Ishikawa (cell line): Measurements from ENCODE around the gene ZNF853.

Experiments used
- EGR1 ChIP-seq: IDR thresholded peaks from 2 replicates; pipeline ENCODE4 v1.6.1; 2012
- EP300 ChIP-seq: IDR thresholded peaks from 2 replicates; pipeline ENCODE4 v1.6.1; 2012; ENCODE audit warnings: borderline replicate concordance
- FOXM1 ChIP-seq: IDR thresholded peaks from 2 replicates; pipeline ENCODE4 v1.6.1; 2012; ENCODE audit warnings: low read depth, borderline replicate concordance
- ZBTB7A ChIP-seq: IDR thresholded peaks from 2 replicates; pipeline ENCODE4 v1.6.1; 2012; ENCODE audit warnings: low read depth
- TF ChIP-seq, protein P1 (sequence below): IDR thresholded peaks from 2 replicates; pipeline ENCODE4 v1.6.1; 2012
- TF ChIP-seq, protein P2 (sequence below): IDR thresholded peaks from 2 replicates; pipeline ENCODE4 v1.6.1; 2012; ENCODE audit warnings: low read depth, mild to moderate bottlenecking

DNA sequence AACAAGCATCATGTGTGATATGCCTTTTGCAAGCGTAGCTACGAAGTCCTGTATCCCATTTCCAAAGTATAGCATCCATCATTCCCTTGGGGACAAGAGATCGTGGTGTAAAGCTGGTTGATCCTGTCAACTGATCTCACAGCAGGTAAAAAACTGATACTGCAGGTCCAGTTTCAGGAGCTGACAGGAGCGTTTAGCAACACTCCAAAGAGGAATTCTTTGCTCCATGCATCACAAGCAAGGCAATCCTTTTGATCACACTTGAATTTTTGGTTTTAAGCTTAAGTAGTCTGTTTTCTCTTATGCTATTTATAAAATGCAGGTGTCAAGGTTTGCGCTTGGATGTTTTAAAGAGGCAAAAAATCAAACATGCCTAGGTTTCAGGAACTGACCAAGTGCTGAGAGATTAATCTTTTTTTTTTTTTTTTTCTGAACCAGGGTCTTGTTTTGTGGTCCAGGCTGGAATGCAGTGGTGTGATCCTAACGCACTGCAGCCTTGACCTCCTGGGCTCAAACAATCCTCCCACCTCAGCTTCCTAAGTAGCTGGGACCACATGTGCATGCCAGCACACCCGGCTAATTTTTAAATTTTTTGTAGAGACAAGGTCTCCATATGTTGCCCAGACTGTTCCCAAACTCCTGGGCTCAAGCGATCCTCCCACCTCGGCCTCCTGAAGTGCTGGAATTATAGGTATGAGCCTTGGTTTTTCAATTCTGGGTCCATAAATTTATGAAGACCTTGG, 40.0 kb upstream of the ZNF853 start:
- TF ChIP-seq EP300 (no peak), EGR1 (no peak), FOXM1 (no peak), ZBTB7A (no peak)
- TF ChIP-seq, protein P1, sequence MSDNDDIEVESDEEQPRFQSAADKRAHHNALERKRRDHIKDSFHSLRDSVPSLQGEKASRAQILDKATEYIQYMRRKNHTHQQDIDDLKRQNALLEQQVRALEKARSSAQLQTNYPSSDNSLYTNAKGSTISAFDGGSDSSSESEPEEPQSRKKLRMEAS: no peak
- TF ChIP-seq, protein P2, sequence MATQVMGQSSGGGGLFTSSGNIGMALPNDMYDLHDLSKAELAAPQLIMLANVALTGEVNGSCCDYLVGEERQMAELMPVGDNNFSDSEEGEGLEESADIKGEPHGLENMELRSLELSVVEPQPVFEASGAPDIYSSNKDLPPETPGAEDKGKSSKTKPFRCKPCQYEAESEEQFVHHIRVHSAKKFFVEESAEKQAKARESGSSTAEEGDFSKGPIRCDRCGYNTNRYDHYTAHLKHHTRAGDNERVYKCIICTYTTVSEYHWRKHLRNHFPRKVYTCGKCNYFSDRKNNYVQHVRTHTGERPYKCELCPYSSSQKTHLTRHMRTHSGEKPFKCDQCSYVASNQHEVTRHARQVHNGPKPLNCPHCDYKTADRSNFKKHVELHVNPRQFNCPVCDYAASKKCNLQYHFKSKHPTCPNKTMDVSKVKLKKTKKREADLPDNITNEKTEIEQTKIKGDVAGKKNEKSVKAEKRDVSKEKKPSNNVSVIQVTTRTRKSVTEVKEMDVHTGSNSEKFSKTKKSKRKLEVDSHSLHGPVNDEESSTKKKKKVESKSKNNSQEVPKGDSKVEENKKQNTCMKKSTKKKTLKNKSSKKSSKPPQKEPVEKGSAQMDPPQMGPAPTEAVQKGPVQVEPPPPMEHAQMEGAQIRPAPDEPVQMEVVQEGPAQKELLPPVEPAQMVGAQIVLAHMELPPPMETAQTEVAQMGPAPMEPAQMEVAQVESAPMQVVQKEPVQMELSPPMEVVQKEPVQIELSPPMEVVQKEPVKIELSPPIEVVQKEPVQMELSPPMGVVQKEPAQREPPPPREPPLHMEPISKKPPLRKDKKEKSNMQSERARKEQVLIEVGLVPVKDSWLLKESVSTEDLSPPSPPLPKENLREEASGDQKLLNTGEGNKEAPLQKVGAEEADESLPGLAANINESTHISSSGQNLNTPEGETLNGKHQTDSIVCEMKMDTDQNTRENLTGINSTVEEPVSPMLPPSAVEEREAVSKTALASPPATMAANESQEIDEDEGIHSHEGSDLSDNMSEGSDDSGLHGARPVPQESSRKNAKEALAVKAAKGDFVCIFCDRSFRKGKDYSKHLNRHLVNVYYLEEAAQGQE: no peak
